HCT116 (cell line): ENCODE results near the gene ARHGEF40.

Source experiments
- CTCF ChIP-seq, 3 experiments: fragments of 200-600 bp in 1 of 3; sonication (generic) in 1 of 3; IDR thresholded peaks in 2 of 3; conservative IDR thresholded peaks in 1 of 3; 2 replicates each; pipeline ENCODE4 v1.5.1; 2012 to 2017; ENCODE audit warnings: low read depth in 2 of 3, low read length in 2 of 3, antibody characterized with exemption in 1 of 3, borderline replicate concordance in 1 of 3, control low read depth in 1 of 3, mild to moderate bottlenecking in 1 of 3, mixed read lengths in 1 of 3, mixed run types in 1 of 3, moderate library complexity in 1 of 3; ENCODE audit not compliant: insufficient read depth in 1 of 3
- EZH2 ChIP-seq: fragments of 200-600 bp; sonication (generic); IDR thresholded peaks from 2 replicates; pipeline ENCODE4 v1.6.1; 2017; ENCODE audit warnings: antibody characterized with exemption, mixed run types
- EZH2phosphoT487 ChIP-seq: fragments of 200-600 bp; IDR thresholded peaks from 2 replicates; pipeline ENCODE4 v1.6.1; 2018; ENCODE audit warnings: antibody characterized with exemption, borderline replicate concordance
- POLR2AphosphoS5 ChIP-seq: IDR thresholded peaks from 2 replicates; pipeline ENCODE4 v1.6.1; 2011; ENCODE audit warnings: mild to moderate bottlenecking, low read depth, low read length, moderate library complexity
- SRF ChIP-seq: IDR thresholded peaks from 2 replicates; pipeline ENCODE4 v1.6.1; 2012; ENCODE audit warnings: low read depth
- YY1 ChIP-seq: IDR thresholded peaks from 2 replicates; pipeline ENCODE4 v1.6.1; 2011; ENCODE audit warnings: low read length, low read depth, moderate library complexity, mild to moderate bottlenecking; ENCODE audit not compliant: insufficient replicate concordance; ENCODE audit errors: extremely low read depth
- ZBTB33 ChIP-seq: IDR thresholded peaks from 2 replicates; pipeline ENCODE4 v1.6.1; 2011; ENCODE audit warnings: mild to moderate bottlenecking, low read length, moderate library complexity; ENCODE audit not compliant: insufficient replicate concordance; ENCODE audit errors: extremely low read depth

DNA sequence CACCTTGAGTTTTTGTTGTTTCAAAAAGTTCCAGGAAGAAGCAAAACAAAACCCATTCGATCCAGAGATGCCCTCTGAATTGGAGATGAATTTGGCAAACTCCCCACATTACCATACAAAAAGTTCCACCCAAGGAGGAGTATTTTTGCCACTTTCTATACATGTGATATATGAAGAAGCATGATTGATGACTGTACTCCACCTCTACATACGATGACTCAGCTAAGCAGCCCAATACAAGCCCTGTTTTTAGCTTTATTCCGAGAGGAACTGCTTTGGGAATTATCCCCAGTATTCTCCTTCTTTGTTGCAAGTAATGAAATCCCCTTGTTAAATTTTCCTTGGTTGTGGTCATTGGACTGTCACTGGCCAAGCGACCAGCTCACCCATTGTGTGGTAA, 42.2 kb downstream of the ARHGEF40 start:
- no peak for TF ChIP-seq CTCF (IDR thresholded peaks at IDR 0.05 in 2 of 3, conservative IDR thresholded peaks at IDR 0.05 in 1 of 3; ENCODE audit: borderline replicate concordance in 1 of 3, insufficient read depth in 1 of 3, low read depth in 2 of 3, low read length in 2 of 3)
- TF ChIP-seq POLR2AphosphoS5 = no peak
- no peak for TF ChIP-seq ZBTB33
- no peak for TF ChIP-seq SRF
- no peak for TF ChIP-seq YY1
- TF ChIP-seq EZH2phosphoT487 = no peak
- TF ChIP-seq EZH2 = no peak
